ENCODE results near the gene ABHD15.

DNA sequence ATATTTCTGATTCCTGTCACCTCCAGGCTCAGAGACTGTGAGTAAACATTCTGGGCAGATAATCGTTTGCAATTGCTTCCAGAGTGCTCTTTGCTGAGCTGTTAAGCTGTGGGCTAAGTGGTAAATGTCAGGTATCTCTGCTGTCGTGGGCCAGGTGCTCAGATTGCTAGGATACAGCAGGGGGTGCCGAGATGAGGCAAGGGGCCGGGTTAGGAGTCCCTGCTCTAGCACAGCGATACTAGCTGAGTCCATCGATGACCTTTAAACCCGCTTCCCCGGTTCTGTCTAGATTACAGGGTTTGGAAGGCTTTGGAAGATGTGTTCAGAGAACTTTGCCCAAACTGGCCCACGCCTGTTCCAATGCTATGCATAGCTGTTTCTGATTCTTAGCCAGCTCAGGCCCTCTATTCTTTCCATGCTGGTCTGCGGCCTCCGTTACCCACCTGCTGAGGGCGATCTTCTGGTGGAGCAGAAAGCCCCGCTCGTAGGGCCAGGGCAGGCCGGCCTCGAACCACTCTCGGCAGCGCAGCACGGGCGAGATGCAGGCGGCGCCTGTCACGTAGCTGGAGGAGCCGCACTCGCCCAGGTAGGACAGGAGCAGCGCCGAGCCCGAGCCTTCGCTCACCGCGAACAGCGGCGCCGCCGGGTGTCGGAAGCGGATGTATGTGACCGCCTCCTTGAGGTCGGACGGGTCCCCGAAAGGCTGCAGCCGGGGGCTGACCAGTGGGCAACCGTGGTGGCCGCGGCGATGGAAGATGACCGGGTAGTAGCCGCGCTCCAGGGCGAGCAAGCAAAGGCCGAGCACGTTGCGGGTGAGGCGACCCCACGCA lies 979 bp downstream of the ABHD15 start:
- TF ChIP-seq, protein P1, sequence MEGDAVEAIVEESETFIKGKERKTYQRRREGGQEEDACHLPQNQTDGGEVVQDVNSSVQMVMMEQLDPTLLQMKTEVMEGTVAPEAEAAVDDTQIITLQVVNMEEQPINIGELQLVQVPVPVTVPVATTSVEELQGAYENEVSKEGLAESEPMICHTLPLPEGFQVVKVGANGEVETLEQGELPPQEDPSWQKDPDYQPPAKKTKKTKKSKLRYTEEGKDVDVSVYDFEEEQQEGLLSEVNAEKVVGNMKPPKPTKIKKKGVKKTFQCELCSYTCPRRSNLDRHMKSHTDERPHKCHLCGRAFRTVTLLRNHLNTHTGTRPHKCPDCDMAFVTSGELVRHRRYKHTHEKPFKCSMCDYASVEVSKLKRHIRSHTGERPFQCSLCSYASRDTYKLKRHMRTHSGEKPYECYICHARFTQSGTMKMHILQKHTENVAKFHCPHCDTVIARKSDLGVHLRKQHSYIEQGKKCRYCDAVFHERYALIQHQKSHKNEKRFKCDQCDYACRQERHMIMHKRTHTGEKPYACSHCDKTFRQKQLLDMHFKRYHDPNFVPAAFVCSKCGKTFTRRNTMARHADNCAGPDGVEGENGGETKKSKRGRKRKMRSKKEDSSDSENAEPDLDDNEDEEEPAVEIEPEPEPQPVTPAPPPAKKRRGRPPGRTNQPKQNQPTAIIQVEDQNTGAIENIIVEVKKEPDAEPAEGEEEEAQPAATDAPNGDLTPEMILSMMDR (IDR thresholded peaks at IDR 0.05): no peak
- TF ChIP-seq POLR2AphosphoS5 (IDR thresholded peaks at IDR 0.05): no peak
